SKM-1 (cell line): ENCODE measurements around the gene CYB5D1.

ENCODE experiments used
- DNase-seq: peaks from one replicate; lab custom pipeline; 2025; ENCODE audit not compliant: unreplicated experiment; lab: John Stamatoyannopoulos, UW

CYB5D1 gene

GRCh38 chr17:7885367-7886226 is 27.8 kb downstream of the CYB5D1 start:
- DNase-seq: no peak

- DNase-seq: no peak
Observed at GRCh38 chr17:7886227-7887037, 28.6 kb downstream of the CYB5D1 start.

- no peak for DNase-seq
Observed at GRCh38 chr17:7887038-7887481, 29.3 kb downstream of the CYB5D1 start.

GRCh38 chr17:7887482-7888183 is 29.8 kb downstream of the CYB5D1 start:
- DNase-seq: no peak

GRCh38 chr17:7888184-7888920 is 30.5 kb downstream of the CYB5D1 start, which contains the start of gene CHD3:
TSS of gene CHD3 (plus strand) at chr17:7888789. CDS start at chr17:7889001, 212 bp downstream.
- no peak for DNase-seq

GRCh38 chr17:7889166-7889955 is 31.6 kb downstream of the CYB5D1 start:
- DNase-seq: no peak

GRCh38 chr17:7893187-7893880 is 35.5 kb downstream of the CYB5D1 start:
- no peak for DNase-seq

- no peak for DNase-seq
Observed at GRCh38 chr17:7894226-7894625, 36.4 kb downstream of the CYB5D1 start.

GRCh38 chr17:7894866-7895265 is 37.1 kb downstream of the CYB5D1 start:
- no peak for DNase-seq

- DNase-seq: no peak
Observed at GRCh38 chr17:7897090-7897489, 39.3 kb downstream of the CYB5D1 start.

- DNase-seq: no peak
Observed at GRCh38 chr17:7897773-7898172, 40.0 kb downstream of the CYB5D1 start.

GRCh38 chr17:7903154-7904103 is 45.6 kb downstream of the CYB5D1 start:
- no peak for DNase-seq

GRCh38 chr17:7909089-7909488 is 51.3 kb downstream of the CYB5D1 start:
- DNase-seq: no peak

GRCh38 chr17:7910281-7910680 is 52.5 kb downstream of the CYB5D1 start:
- DNase-seq: no peak

GRCh38 chr17:7910711-7911110 is 52.9 kb downstream of the CYB5D1 start:
- DNase-seq: no peak

- DNase-seq: no peak
Observed at GRCh38 chr17:7911116-7911515, 53.3 kb downstream of the CYB5D1 start.
